Body of pancreas (tissue), 4 donors: ENCODE results near the gene GP1BA. TPM values are rescaled to one million over a fixed set of nuclear protein-coding genes. Genes with fewer than 3 reads are reported as not detected.
A peak's percentile ranks its signal among the peaks of the same experiment; 100 is the strongest.

ENCODE experiments used
- ATAC-seq: fragments of 150-250 bp; one replicate; pipeline ENCODE4 v1.9.1; 2016
- DNase-seq, 4 donors: peaks; one replicate each; pipeline ENCODE4 v3.0.0-alpha.2; 2019
- H3K27ac ChIP-seq, 4 donors: fragments of 200-600 bp; sonication (generic); 1 replicate in 3 of 4; 2 replicates in 1 of 4; pipeline versions ENCODE4 v1.5.1 to v1.6.1; 2016 to 2019; ENCODE audit warnings: mild to moderate bottlenecking in 1 of 4, mixed read lengths in 1 of 4, moderate library complexity in 1 of 4
- H3K27me3 ChIP-seq, 2 donors: fragments of 200-600 bp; sonication (generic); one replicate each; pipeline ENCODE4 v1.6.0; 2016; ENCODE audit warnings: mild to moderate bottlenecking in 1 of 2
- H3K36me3 ChIP-seq, 2 donors: fragments of 200-600 bp; sonication (generic); replicated peaks in 1 of 2; 2 replicates each; pipeline ENCODE4 v1.5.1; 2016; ENCODE audit warnings: low read depth in 2 of 2; ENCODE audit not compliant: insufficient read depth in 1 of 2
- H3K4me1 ChIP-seq: fragments of 200-600 bp; sonication (generic); one replicate; pipeline ENCODE4 v1.6.0; 2016
- H3K4me3 ChIP-seq, 2 donors: fragments of 200-600 bp; sonication (generic); 1 replicate in 1 of 2; 2 replicates in 1 of 2; pipeline ENCODE4 v1.5.1; 2016 to 2019
- H3K9me3 ChIP-seq, 3 donors: fragments of 200-600 bp; sonication (generic); 1 replicate in 2 of 3; 2 replicates in 1 of 3; pipeline ENCODE4 v1.5.1; 2016
- POLR2A ChIP-seq, 3 donors: fragments of 450-650 bp; IDR thresholded peaks; one replicate each; pipeline ENCODE4 v1.6.1; 2016; ENCODE audit warnings: antibody characterized with exemption in 3 of 3, mild to moderate bottlenecking in 2 of 3
- WGBS, 2 donors: methylation state at CpG; one replicate each; pipeline ENCODE4 v1.1.5; 2017; 5-methylcytosine and 5-hydroxymethylcytosine counted together
- intact Hi-C: fragments of 100-400 bp; cut with DNase I; formaldehyde crosslinking; loops from one replicate; pipeline ENCODE4 v1.15.1; 2023
- total RNA-seq, 2 donors: library from RNA; depleted of rRNA; stranded (reverse); fragments of >200 nt; gene quantifications; one replicate each; pipeline ENCODE4 v1.1.0, GENCODE V29; 2016
- TF ChIP-seq, protein P1 (sequence below), 7 experiments: fragments of 450-650 bp in 4 of 7; fragments of 200-600 bp in 3 of 7; sonication (generic) in 3 of 7; IDR thresholded peaks; one replicate each; pipeline ENCODE4 v1.5.1; 2016 to 2019; ENCODE audit warnings: antibody characterized with exemption in 7 of 7

Gene GP1BA
- total RNA-seq, 2 donors from 2014 or later: not detected

GRCh38 chr17:4939796-4940554 lies 7.9 kb downstream of the GP1BA start, which contains the start of the genes RNF167 and SLC25A11:
TSS of gene RNF167 (plus strand) at chr17:4940268. CDS start at chr17:4940910, 642 bp downstream.
TSS of gene SLC25A11 (minus strand) at chr17:4940046. CDS start at chr17:4939910, 136 bp downstream.
- 1% methylated on average over 45 to 72 of the region's 72 CpGs for WGBS, 2 donors
- intact Hi-C loops: no loop called here
- peaks cover 28% of the 10 kb centered on the region for H3K4me1 ChIP-seq

GRCh38 chr17:4940555-4941318 lies 8.7 kb downstream of the GP1BA start:
- Histone ChIP-seq H3K9me3 (no peaks in the 10 kb centered on the region), H3K4me1 (peaks cover 36% of the 10 kb centered on the region), H3K36me3 (peaks cover 0 to 13% of the 10 kb centered on the region in 2 donors)

More at GRCh38 chr17:4939796-4940554, 7.9 kb downstream of the GP1BA start, which contains the start of the genes RNF167 and SLC25A11:
- peak within 1 kb of the TSS; percentile 82 to 94 (median 91) for H3K27ac ChIP-seq
- H3K27me3 ChIP-seq: no peaks in the 10 kb centered on the region
- H3K36me3 ChIP-seq: peaks cover 0 to 13% of the 10 kb centered on the region in 2 donors
- TF ChIP-seq, protein P1, sequence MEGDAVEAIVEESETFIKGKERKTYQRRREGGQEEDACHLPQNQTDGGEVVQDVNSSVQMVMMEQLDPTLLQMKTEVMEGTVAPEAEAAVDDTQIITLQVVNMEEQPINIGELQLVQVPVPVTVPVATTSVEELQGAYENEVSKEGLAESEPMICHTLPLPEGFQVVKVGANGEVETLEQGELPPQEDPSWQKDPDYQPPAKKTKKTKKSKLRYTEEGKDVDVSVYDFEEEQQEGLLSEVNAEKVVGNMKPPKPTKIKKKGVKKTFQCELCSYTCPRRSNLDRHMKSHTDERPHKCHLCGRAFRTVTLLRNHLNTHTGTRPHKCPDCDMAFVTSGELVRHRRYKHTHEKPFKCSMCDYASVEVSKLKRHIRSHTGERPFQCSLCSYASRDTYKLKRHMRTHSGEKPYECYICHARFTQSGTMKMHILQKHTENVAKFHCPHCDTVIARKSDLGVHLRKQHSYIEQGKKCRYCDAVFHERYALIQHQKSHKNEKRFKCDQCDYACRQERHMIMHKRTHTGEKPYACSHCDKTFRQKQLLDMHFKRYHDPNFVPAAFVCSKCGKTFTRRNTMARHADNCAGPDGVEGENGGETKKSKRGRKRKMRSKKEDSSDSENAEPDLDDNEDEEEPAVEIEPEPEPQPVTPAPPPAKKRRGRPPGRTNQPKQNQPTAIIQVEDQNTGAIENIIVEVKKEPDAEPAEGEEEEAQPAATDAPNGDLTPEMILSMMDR (IDR thresholded peaks at IDR 0.05): peak in 1 of 7 experiments; percentile 29
- peak in 2 of 3 donors; percentile 54 to 62 for TF ChIP-seq POLR2A (IDR thresholded peaks at IDR 0.05)
- H3K4me3 ChIP-seq: peak within 1 kb of the TSS; percentile 78 to 92
- ATAC-seq (peak; percentile 90), DNase-seq (peak; percentile 95 to 99 (median 96))
- H3K9me3 ChIP-seq: no peaks in the 10 kb centered on the region

DNA sequence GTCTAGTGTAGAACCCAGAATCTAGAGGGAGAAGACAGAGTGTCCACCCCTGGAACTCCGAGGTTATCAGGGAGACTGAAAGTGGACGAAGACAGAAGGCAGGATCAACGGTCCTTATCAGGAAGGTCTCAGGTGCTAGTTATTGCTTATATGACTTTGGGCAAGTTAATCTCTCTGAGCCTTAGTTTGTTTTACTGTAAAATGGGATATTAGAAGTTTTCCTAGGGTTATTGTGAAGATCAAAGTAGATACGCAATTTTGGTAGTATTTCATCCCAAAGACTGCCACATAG lies 9.2 kb downstream of the GP1BA start:
- WGBS, 2 donors: 14 to 20% methylated on average over 4 of the region's 4 CpGs
- H3K36me3 ChIP-seq: peaks cover 0 to 13% of the 10 kb centered on the region in 2 donors
- peak overlapping the region; percentile 78 to 92 for H3K4me3 ChIP-seq
- H3K27ac ChIP-seq: peak overlapping the region in 3 of 4 donors; percentile 90 to 94 (median 92)
- H3K4me1 ChIP-seq: peaks cover 41% of the 10 kb centered on the region
- no peaks in the 10 kb centered on the region for H3K27me3 ChIP-seq
- DNase-seq: no peak
- intact Hi-C loops: no loop called here
- H3K9me3 ChIP-seq: no peaks in the 10 kb centered on the region
- ATAC-seq: no peak
- no peak for TF ChIP-seq POLR2A (IDR thresholded peaks at IDR 0.05)
- TF ChIP-seq, protein P1 (IDR thresholded peaks at IDR 0.05): no peak

More at GRCh38 chr17:4940555-4941318, 8.7 kb downstream of the GP1BA start:
- DNase-seq: peak; percentile 83 to 92 (median 90)
- 0 to 2% methylated on average over 23 to 29 of the region's 29 CpGs for WGBS, 2 donors
- peak overlapping the region; percentile 82 to 94 (median 91) for H3K27ac ChIP-seq
- H3K27me3 ChIP-seq: no peaks in the 10 kb centered on the region
- peak in 1 of 3 donors; percentile 14 for TF ChIP-seq POLR2A (IDR thresholded peaks at IDR 0.05)
- TF ChIP-seq, protein P1 (IDR thresholded peaks at IDR 0.05): no peak
- ATAC-seq: peak; percentile 74
- H3K4me3 ChIP-seq: peak overlapping the region; percentile 78 to 92
- intact Hi-C loops: no loop called here

DNA sequence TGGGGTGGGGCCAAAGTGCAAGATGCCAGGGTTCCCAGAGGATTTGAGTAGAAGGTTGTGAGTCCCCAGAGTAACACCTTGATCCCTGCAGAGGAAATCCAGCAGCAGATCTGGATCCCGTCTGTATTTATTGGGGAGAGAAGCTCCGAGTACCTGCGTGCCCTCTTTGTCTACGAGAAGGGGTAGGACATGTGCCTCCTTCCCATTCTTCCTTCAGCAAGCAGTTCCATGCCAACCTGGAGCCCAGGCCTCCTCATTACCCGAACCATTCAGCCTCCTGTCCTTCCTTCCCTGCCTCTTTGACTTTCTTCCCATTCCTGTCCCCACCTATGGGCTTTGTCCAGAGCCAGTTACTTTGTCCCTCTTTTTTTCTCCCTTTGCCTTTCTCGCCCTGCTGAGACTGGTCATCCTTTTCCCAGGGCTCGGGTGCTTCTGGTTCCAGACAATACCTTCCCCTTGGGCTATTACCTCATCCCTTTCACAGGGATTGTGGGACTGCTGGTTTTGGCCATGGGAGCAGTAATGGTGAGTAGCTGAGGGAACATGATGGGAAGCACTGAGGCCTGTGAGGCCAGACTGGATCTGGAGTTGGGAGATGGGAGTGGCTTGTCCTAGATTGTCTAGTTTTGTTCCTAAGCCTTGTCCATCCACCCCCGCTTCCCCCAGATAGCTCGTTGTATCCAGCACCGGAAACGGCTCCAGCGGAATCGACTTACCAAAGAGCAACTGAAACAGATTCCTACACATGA lies 10.9 kb downstream of the GP1BA start:
- no peak for DNase-seq
- Histone ChIP-seq H3K27me3 (no peaks in the 10 kb centered on the region), H3K4me1 (peaks cover 50% of the 10 kb centered on the region), H3K9me3 (no peaks in the 10 kb centered on the region), H3K4me3 (no peak overlapping the region), H3K27ac (no peak overlapping the region), H3K36me3 (peaks cover 0 to 7% of the 10 kb centered on the region in 2 donors)
- intact Hi-C loops: no loop called here
- TF ChIP-seq, protein P1 (IDR thresholded peaks at IDR 0.05): no peak
- no peak for TF ChIP-seq POLR2A (IDR thresholded peaks at IDR 0.05)
- ATAC-seq: no peak
- WGBS, 2 donors: 77 to 82% methylated on average over 13 of the region's 13 CpGs
